SK-N-SH treated with all-trans-retinoic acid at 6 μM for 48 hours (cell line): ENCODE results near the gene OCA2.

Experiments
- ARNTL ChIP-seq: fragments of 450-650 bp; formaldehyde crosslinking; IDR thresholded peaks from 2 replicates; pipeline ENCODE4 v1.5.0; 2020; ENCODE audit warnings: low read depth, mild to moderate bottlenecking, moderate library complexity, borderline replicate concordance
- CREB5 ChIP-seq: fragments of 250-450 bp; sonication (Bioruptor Pico); IDR thresholded peaks from 2 replicates; pipeline ENCODE4 v1.5.1; 2020; ENCODE audit warnings: low read depth, mild to moderate bottlenecking, moderate library complexity
- CSRNP3 ChIP-seq: fragments of 250-450 bp; sonication (Bioruptor Pico); IDR thresholded peaks from 2 replicates; pipeline ENCODE4 v1.5.1; 2021; ENCODE audit warnings: mild to moderate bottlenecking, moderate library complexity
- PATZ1 ChIP-seq: fragments of 250-450 bp; sonication (Bioruptor Pico); IDR thresholded peaks from 2 replicates; pipeline ENCODE4 v1.8.0; 2020; ENCODE audit warnings: mild to moderate bottlenecking, moderate library complexity, borderline replicate concordance
- POU6F1 ChIP-seq: fragments of 250-450 bp; sonication (Bioruptor Pico); IDR thresholded peaks from 2 replicates; pipeline ENCODE4 v1.8.0; 2021; ENCODE audit warnings: low read depth, mild to moderate bottlenecking, moderate library complexity, borderline replicate concordance
- PPARA ChIP-seq: fragments of 250-450 bp; sonication (Bioruptor Pico); IDR thresholded peaks from 2 replicates; pipeline ENCODE4 v1.5.0; 2020; ENCODE audit warnings: mild to moderate bottlenecking, borderline replicate concordance
- SNAI2 ChIP-seq: fragments of 250-450 bp; sonication (Bioruptor Pico); IDR thresholded peaks from 2 replicates; pipeline ENCODE4 v1.5.0; 2020; ENCODE audit warnings: mild to moderate bottlenecking, moderate library complexity
- TCF4 ChIP-seq: fragments of 250-450 bp; sonication (Bioruptor Pico); IDR thresholded peaks from 2 replicates; pipeline ENCODE4 v1.8.0; 2021; ENCODE audit warnings: mild to moderate bottlenecking, moderate library complexity, borderline replicate concordance
- TSHZ2 ChIP-seq: fragments of 250-450 bp; sonication (Bioruptor Pico); IDR thresholded peaks from 2 replicates; pipeline ENCODE4 v1.5.0; 2020; ENCODE audit warnings: mild to moderate bottlenecking, moderate library complexity
- ZFP3 ChIP-seq: fragments of 250-450 bp; sonication (Bioruptor Pico); IDR thresholded peaks from 2 replicates; pipeline ENCODE4 v1.5.0; 2020; ENCODE audit warnings: mild to moderate bottlenecking, moderate library complexity
- ZFP30 ChIP-seq: fragments of 450-650 bp; formaldehyde crosslinking; IDR thresholded peaks from 2 replicates; pipeline ENCODE4 v1.5.0; 2022; ENCODE audit warnings: mild to moderate bottlenecking, moderate library complexity
- ZNF70 ChIP-seq: fragments of 450-650 bp; formaldehyde crosslinking; IDR thresholded peaks from 2 replicates; pipeline ENCODE4 v1.5.0; 2020; ENCODE audit warnings: mild to moderate bottlenecking, moderate library complexity

- no peak for TF ChIP-seq PPARA (CRISPR knock-in tag)
- TF ChIP-seq TCF4: no peak
- TF ChIP-seq PATZ1 (CRISPR knock-in tag): no peak
- no peak for TF ChIP-seq ARNTL
- no peak for TF ChIP-seq TSHZ2
- no peak for TF ChIP-seq ZFP30 (CRISPR knock-in tag)
- TF ChIP-seq CSRNP3 (CRISPR knock-in tag): no peak
- TF ChIP-seq ZNF70 (CRISPR knock-in tag): no peak
- no peak for TF ChIP-seq ZFP3 (CRISPR knock-in tag)
- TF ChIP-seq CREB5 (CRISPR knock-in tag): no peak
- TF ChIP-seq SNAI2 (CRISPR knock-in tag): no peak
- no peak for TF ChIP-seq POU6F1 (CRISPR knock-in tag)
Measured at GRCh38 chr15:28084547-28084946, 14.6 kb downstream of the OCA2 start.
